CD4-positive, CD25-positive, alpha-beta regulatory T cell (primary cell): ENCODE measurements around the gene KCTD8. TPM values are rescaled to one million over a fixed set of nuclear protein-coding genes. Genes with fewer than 3 reads are reported as not detected.
A peak's percentile ranks its signal among the peaks of the same experiment; 100 is the strongest.

ENCODE experiments used
- ATAC-seq, 2 donors: fragments of 150-1000 bp; cut with Tn5 transposase; one replicate each; pipeline ENCODE4 v1.10.0; 2021; ENCODE audit warnings: low read depth in 2 of 2, moderate number of reproducible peaks in 2 of 2, moderate library complexity in 1 of 2
- DNase-seq, 3 donors: peaks; one replicate each; pipeline versions ENCODE4 v3.0.0 to v3.0.0-alpha.2; 2012 to 2022; ENCODE audit warnings: mixed read lengths in 1 of 3
- H3K27ac ChIP-seq: one replicate; pipeline ENCODE4 v1.7.0; 2013; ENCODE audit warnings: mild to moderate bottlenecking, low read length; ENCODE audit not compliant: insufficient read depth, poor library complexity, severe bottlenecking
- H3K27me3 ChIP-seq: one replicate; pipeline ENCODE4 v1.7.0; 2013; ENCODE audit warnings: low read length; ENCODE audit not compliant: control insufficient read depth, insufficient read depth
- H3K36me3 ChIP-seq: one replicate; pipeline ENCODE4 v1.7.0; 2013; ENCODE audit warnings: mild to moderate bottlenecking, low read length, moderate library complexity; ENCODE audit not compliant: control insufficient read depth, insufficient read depth
- H3K4me1 ChIP-seq: 2 replicates; pipeline ENCODE4 v1.7.0; 2013; ENCODE audit warnings: mild to moderate bottlenecking, low read length; ENCODE audit not compliant: insufficient read depth, control insufficient read depth, poor library complexity, severe bottlenecking
- H3K4me3 ChIP-seq: one replicate; pipeline ENCODE4 v1.7.0; 2013; ENCODE audit warnings: low read depth, mild to moderate bottlenecking, low read length, moderate library complexity
- H3K9me3 ChIP-seq, 2 experiments: 1 replicate in 1 of 2; 2 replicates in 1 of 2; pipeline ENCODE4 v1.7.0; 2013; ENCODE audit warnings: low read length in 2 of 2, mild to moderate bottlenecking in 1 of 2, moderate library complexity in 1 of 2; ENCODE audit not compliant: control insufficient read depth in 2 of 2
- H3K27ac Mint-ChIP-seq, 3 donors: one replicate each; pipeline ENCODE4 v1.8.0; 2020 to 2022; ENCODE audit warnings: mild to moderate bottlenecking in 3 of 3, mixed read lengths in 3 of 3, moderate library complexity in 2 of 3
- H3K27me3 Mint-ChIP-seq: one replicate; pipeline ENCODE4 v1.8.0; 2022; ENCODE audit warnings: mild to moderate bottlenecking, mixed read lengths
- H3K36me3 Mint-ChIP-seq: one replicate; pipeline ENCODE4 v1.8.0; 2020; ENCODE audit warnings: mixed read lengths
- H3K4me1 Mint-ChIP-seq, 4 donors: one replicate each; pipeline ENCODE4 v1.8.0; 2020 to 2022; ENCODE audit warnings: mixed read lengths in 4 of 4, mild to moderate bottlenecking in 1 of 4
- H3K4me3 Mint-ChIP-seq, 4 donors: one replicate each; pipeline ENCODE4 v1.8.0; 2020 to 2022; ENCODE audit warnings: mild to moderate bottlenecking in 4 of 4, mixed read lengths in 4 of 4, moderate library complexity in 3 of 4
- H3K9me3 Mint-ChIP-seq, 7 donors: one replicate each; pipeline ENCODE4 v1.8.0; 2020 to 2022; ENCODE audit warnings: mixed read lengths in 7 of 7, mild to moderate bottlenecking in 3 of 7, moderate library complexity in 2 of 7
- polyA plus RNA-seq, 4 donors: library from polyadenylated mRNA; unstranded; fragments of 300-500 nt; fragmentation: Illumina TruSeq; gene quantifications; one replicate each; pipeline ENCODE4 v1.2.3, GENCODE V29; 2021
- total RNA-seq: library from RNA; stranded (reverse); gene quantifications from one replicate; pipeline ENCODE4 v1.2.3, GENCODE V29; 2022

The KCTD8 gene
- total and polyA plus RNA-seq, 5 donors from 2014 or later, result not detected

GRCh38 chr4:44232262-44232661, 216.3 kb downstream of the KCTD8 start:
- no peak overlapping the region for H3K4me3 ChIP-seq
- Mint-ChIP-seq H3K4me3 (no peak overlapping the region), H3K9me3 (peaks cover 2 to 14% (median 7%) of the 10 kb centered on the region in 7 donors), H3K36me3 (no peaks in the 10 kb centered on the region), H3K27me3 (no peaks in the 10 kb centered on the region), H3K27ac (no peak overlapping the region), H3K4me1 (no peaks in the 10 kb centered on the region)
- no peaks in the 10 kb centered on the region for H3K4me1 ChIP-seq
- DNase-seq (no peak), ATAC-seq (no peak)
- no peaks in the 10 kb centered on the region for H3K36me3 ChIP-seq
- H3K27ac ChIP-seq, result no peak overlapping the region
- no peaks in the 10 kb centered on the region for H3K27me3 ChIP-seq
- H3K9me3 ChIP-seq, result no peaks in the 10 kb centered on the region

DNA sequence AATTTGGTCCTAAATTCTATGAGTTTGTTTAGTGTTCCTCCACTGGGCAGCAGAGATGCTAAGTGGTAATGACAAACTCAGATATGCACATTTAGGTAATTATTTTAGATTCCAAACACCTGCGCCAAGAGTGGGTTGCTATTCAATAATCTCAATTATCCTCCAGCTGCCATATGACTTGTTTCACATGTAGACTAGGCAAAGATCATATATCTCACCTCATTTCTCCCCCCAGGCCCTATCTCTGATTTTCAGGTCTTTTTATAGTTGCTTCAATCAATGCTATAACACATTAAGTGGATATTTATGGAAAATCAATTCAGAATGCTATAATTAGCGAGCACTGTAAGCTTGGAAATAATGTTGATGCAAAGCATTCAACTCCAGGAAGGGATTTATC, 217.6 kb downstream of the KCTD8 start:
- H3K36me3 ChIP-seq, result no peaks in the 10 kb centered on the region
- Mint-ChIP-seq H3K27ac (no peak overlapping the region), H3K27me3 (no peaks in the 10 kb centered on the region), H3K4me1 (no peaks in the 10 kb centered on the region), H3K4me3 (peak overlapping the region in 1 of 4 donors; percentile 70), H3K9me3 (peaks cover 2 to 17% (median 9%) of the 10 kb centered on the region in 7 donors), H3K36me3 (no peaks in the 10 kb centered on the region)
- H3K27me3 ChIP-seq, result no peaks in the 10 kb centered on the region
- DNase-seq (no peak), ATAC-seq (no peak)
- H3K4me3 ChIP-seq, result no peak overlapping the region
- H3K9me3 ChIP-seq, result no peaks in the 10 kb centered on the region
- no peak overlapping the region for H3K27ac ChIP-seq
- H3K4me1 ChIP-seq, result no peaks in the 10 kb centered on the region

DNA sequence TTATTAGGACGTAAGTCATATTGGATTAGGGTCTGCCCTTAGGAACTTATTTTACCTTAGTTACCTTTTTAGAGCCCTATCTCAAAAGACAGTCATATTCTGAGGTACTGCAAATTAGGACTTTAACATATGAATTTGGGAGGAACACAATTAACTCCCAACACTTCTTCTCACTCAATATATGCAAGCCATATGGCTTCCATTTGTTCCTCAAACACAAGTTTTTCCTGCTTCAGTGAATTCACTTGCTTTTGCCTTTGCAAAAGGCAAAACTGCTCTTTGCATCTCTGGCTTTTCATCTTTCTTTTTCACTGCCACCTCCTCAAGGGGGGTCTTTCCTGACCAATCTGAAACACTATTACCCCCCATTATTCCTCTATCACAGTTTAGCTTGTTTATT, 220.3 kb downstream of the KCTD8 start:
- Mint-ChIP-seq H3K27ac (no peak overlapping the region), H3K9me3 (peaks cover 0 to 14% (median 11%) of the 10 kb centered on the region in 7 donors), H3K4me3 (no peak overlapping the region), H3K36me3 (no peaks in the 10 kb centered on the region), H3K4me1 (no peaks in the 10 kb centered on the region), H3K27me3 (no peaks in the 10 kb centered on the region)
- H3K4me3 ChIP-seq, result no peak overlapping the region
- DNase-seq (no peak), ATAC-seq (no peak)
- H3K36me3 ChIP-seq, result no peaks in the 10 kb centered on the region
- H3K27ac ChIP-seq, result no peak overlapping the region
- no peaks in the 10 kb centered on the region for H3K27me3 ChIP-seq
- H3K4me1 ChIP-seq, result no peaks in the 10 kb centered on the region
- H3K9me3 ChIP-seq, result no peaks in the 10 kb centered on the region

DNA sequence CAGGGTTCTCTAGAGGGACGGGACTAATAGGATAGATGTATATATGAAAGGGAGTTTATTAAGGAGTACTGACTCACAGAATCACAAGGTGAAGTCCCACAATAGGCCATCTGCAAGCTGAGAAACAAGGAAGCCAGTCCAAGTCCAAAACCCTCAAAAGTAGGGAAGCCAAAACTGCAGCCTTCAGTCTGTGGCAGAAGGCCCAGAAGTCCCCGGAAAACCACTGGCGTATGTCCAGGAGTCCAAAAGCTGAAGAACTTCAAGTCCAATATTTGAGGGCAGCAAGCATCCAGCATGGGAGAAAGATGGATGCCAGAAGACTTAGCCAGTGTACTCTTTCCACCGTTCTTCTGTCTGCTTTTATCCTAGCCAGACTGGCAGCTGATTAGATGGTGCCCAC, 227.2 kb downstream of the KCTD8 start:
- H3K4me1 Mint-ChIP-seq, result no peaks in the 10 kb centered on the region
- DNase-seq (no peak), ATAC-seq (no peak)

DNA sequence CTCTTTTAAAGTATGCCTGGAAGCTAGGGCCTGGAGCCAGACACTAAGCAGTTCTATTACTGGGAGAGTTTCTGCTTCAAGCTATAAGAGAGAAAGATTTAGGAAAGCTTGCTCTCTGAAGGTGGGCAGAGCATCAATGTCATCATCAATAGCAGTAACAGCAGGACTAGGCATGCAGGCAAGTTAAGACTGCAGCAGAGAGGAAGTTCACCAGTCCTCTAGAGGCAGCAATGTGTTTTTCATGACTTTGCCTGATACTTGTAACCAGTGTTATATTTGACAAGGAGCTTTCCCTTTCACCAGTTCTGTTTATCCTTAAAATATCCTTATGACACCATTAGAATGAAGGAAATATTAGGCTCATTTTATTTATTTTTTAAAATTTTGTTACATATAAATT, 237.9 kb downstream of the KCTD8 start:
- no peaks in the 10 kb centered on the region for H3K27me3 Mint-ChIP-seq
- no peaks in the 10 kb centered on the region for H3K27me3 ChIP-seq

More for the DNA sequence above, 227.2 kb downstream of the KCTD8 start:
- Mint-ChIP-seq H3K27me3 (no peaks in the 10 kb centered on the region), H3K4me3 (no peak overlapping the region), H3K27ac (no peak overlapping the region), H3K36me3 (no peaks in the 10 kb centered on the region), H3K9me3 (peaks cover 0 to 8% (median 3%) of the 10 kb centered on the region in 7 donors)
- Histone ChIP-seq H3K27me3 (no peaks in the 10 kb centered on the region), H3K4me3 (no peak overlapping the region), H3K36me3 (no peaks in the 10 kb centered on the region), H3K9me3 (no peaks in the 10 kb centered on the region), H3K27ac (no peak overlapping the region), H3K4me1 (no peaks in the 10 kb centered on the region)

GRCh38 chr4:44196796-44197195, 251.8 kb downstream of the KCTD8 start:
- H3K27ac Mint-ChIP-seq, result no peak overlapping the region
- ATAC-seq, result no peak

More for the DNA sequence above, 237.9 kb downstream of the KCTD8 start:
- Mint-ChIP-seq H3K9me3 (peaks cover 0 to 9% (median 0%) of the 10 kb centered on the region in 7 donors), H3K4me1 (no peaks in the 10 kb centered on the region), H3K27ac (no peak overlapping the region), H3K36me3 (no peaks in the 10 kb centered on the region), H3K4me3 (no peak overlapping the region)
- H3K36me3 ChIP-seq, result no peaks in the 10 kb centered on the region
- ATAC-seq (no peak), DNase-seq (no peak)
- no peak overlapping the region for H3K4me3 ChIP-seq
- H3K4me1 ChIP-seq, result no peaks in the 10 kb centered on the region
- H3K9me3 ChIP-seq, result no peaks in the 10 kb centered on the region
- H3K27ac ChIP-seq, result no peak overlapping the region

GRCh38 chr4:44194365-44194764, 254.2 kb downstream of the KCTD8 start:
- Histone ChIP-seq H3K9me3 (no peaks in the 10 kb centered on the region), H3K4me3 (no peak overlapping the region), H3K27ac (no peak overlapping the region), H3K36me3 (no peaks in the 10 kb centered on the region), H3K27me3 (no peaks in the 10 kb centered on the region), H3K4me1 (no peaks in the 10 kb centered on the region)
- Mint-ChIP-seq H3K4me3 (no peak overlapping the region), H3K36me3 (no peaks in the 10 kb centered on the region), H3K27ac (no peak overlapping the region), H3K9me3 (peaks cover 0 to 11% (median 7%) of the 10 kb centered on the region in 7 donors), H3K4me1 (no peaks in the 10 kb centered on the region), H3K27me3 (no peaks in the 10 kb centered on the region)
- DNase-seq, result no peak
- ATAC-seq, result no peak

More at GRCh38 chr4:44196796-44197195, 251.8 kb downstream of the KCTD8 start:
- Histone ChIP-seq H3K27me3 (no peaks in the 10 kb centered on the region), H3K4me1 (no peaks in the 10 kb centered on the region), H3K27ac (no peak overlapping the region), H3K4me3 (no peak overlapping the region), H3K9me3 (no peaks in the 10 kb centered on the region), H3K36me3 (no peaks in the 10 kb centered on the region)
- H3K4me1 Mint-ChIP-seq, result no peaks in the 10 kb centered on the region
- H3K4me3 Mint-ChIP-seq, result no peak overlapping the region
- no peaks in the 10 kb centered on the region for H3K36me3 Mint-ChIP-seq
- DNase-seq, result no peak
- H3K9me3 Mint-ChIP-seq, result peaks cover 0 to 12% (median 8%) of the 10 kb centered on the region in 7 donors
- H3K27me3 Mint-ChIP-seq, result no peaks in the 10 kb centered on the region

- H3K4me1 Mint-ChIP-seq, result no peaks in the 10 kb centered on the region
- no peaks in the 10 kb centered on the region for H3K27me3 Mint-ChIP-seq
- H3K27ac Mint-ChIP-seq, result no peak overlapping the region
- Histone ChIP-seq H3K9me3 (no peaks in the 10 kb centered on the region), H3K4me3 (no peak overlapping the region), H3K4me1 (no peaks in the 10 kb centered on the region), H3K27me3 (no peaks in the 10 kb centered on the region), H3K27ac (no peak overlapping the region), H3K36me3 (no peaks in the 10 kb centered on the region)
- no peaks in the 10 kb centered on the region for H3K36me3 Mint-ChIP-seq
- no peak overlapping the region for H3K4me3 Mint-ChIP-seq
- H3K9me3 Mint-ChIP-seq, result peaks cover 2 to 18% (median 9%) of the 10 kb centered on the region in 7 donors
- ATAC-seq, result no peak
- no peak for DNase-seq
These were observed 261.8 kb downstream of the KCTD8 start for GRCh38 chr4:44186850-44187246.
